Heart left ventricle (tissue), 16 donors: ENCODE data around the gene FMO1. TPM values are rescaled to one million over a fixed set of nuclear protein-coding genes. Genes with fewer than 3 reads are reported as not detected.
"Not testable (repeated sequence)": the region's sequence is repeated elsewhere in the genome, so short reads cannot be mapped to it uniquely, and the experiment has no call there.

ENCODE experiments used
- ATAC-seq, 4 donors: fragments of 200-7000 bp; cut with Tn5 transposase; one replicate each; pipeline ENCODE4 v1.9.1; 2020 to 2022; ENCODE audit warnings: moderate library complexity in 4 of 4, mild to moderate bottlenecking in 3 of 4, moderate number of reproducible peaks in 1 of 4
- DNase-seq, 5 donors: peaks; one replicate each; pipeline ENCODE4 v3.0.0-alpha.2; 2020
- H3K27ac ChIP-seq, 12 donors: fragments of 200-600 bp; sonication (generic) in 4 of 12; one replicate each; pipeline versions ENCODE4 v1.5.0 to v1.8.0; 2016 to 2022; ENCODE audit warnings: mild to moderate bottlenecking in 2 of 12
- H3K27me3 ChIP-seq, 9 donors: fragments of 200-600 bp; sonication (generic) in 2 of 9; one replicate each; pipeline versions ENCODE4 v1.5.1 to v1.8.0; 2016 to 2022; ENCODE audit warnings: mild to moderate bottlenecking in 3 of 9
- H3K36me3 ChIP-seq, 9 donors: fragments of 200-600 bp; sonication (generic) in 2 of 9; one replicate each; pipeline versions ENCODE4 v1.5.0 to v1.8.0; 2018 to 2022; ENCODE audit warnings: mild to moderate bottlenecking in 2 of 9
- H3K4me1 ChIP-seq, 12 donors: fragments of 200-600 bp; sonication (generic) in 4 of 12; one replicate each; pipeline versions ENCODE4 v1.5.0 to v1.8.0; 2016 to 2022; ENCODE audit warnings: mild to moderate bottlenecking in 3 of 12
- H3K4me3 ChIP-seq, 12 donors: fragments of 200-600 bp; sonication (generic) in 4 of 12; one replicate each; pipeline versions ENCODE4 v1.5.0 to v1.8.0; 2017 to 2022; ENCODE audit warnings: mild to moderate bottlenecking in 9 of 12, moderate library complexity in 4 of 12
- H3K9me3 ChIP-seq, 12 donors: fragments of 200-600 bp; sonication (generic) in 4 of 12; one replicate each; pipeline versions ENCODE4 v1.5.0 to v1.8.0; 2016 to 2022; ENCODE audit warnings: mild to moderate bottlenecking in 1 of 12
- CTCF ChIP-seq, 12 donors: fragments of 200-600 bp; sonication (generic) in 4 of 12; IDR thresholded peaks; one replicate each; pipeline versions ENCODE4 v1.5.0 to v1.8.0; 2018 to 2022; ENCODE audit warnings: antibody characterized with exemption in 12 of 12, mild to moderate bottlenecking in 5 of 12
- POLR2A ChIP-seq, 2 donors: fragments of 450-650 bp; IDR thresholded peaks; one replicate each; pipeline ENCODE4 v1.6.1; 2017; ENCODE audit warnings: antibody characterized with exemption in 2 of 2, mild to moderate bottlenecking in 2 of 2, moderate library complexity in 2 of 2
- WGBS, 4 donors: extraction: QIAGEN DNeasy Blood & Tissue Kit in 2 of 4; methylation state at CpG; one replicate each; pipeline versions ENCODE4 v1.1.5 to v1.1.7; 2013 to 2018; 5-methylcytosine and 5-hydroxymethylcytosine counted together
- intact Hi-C, 10 donors: fragments of 100-400 bp; cut with DNase I; formaldehyde crosslinking; loops; one replicate each; pipeline versions ENCODE4 v1.11.1 to v1.14.2; 2022
- polyA plus RNA-seq, 2 donors: library from polyadenylated mRNA; stranded (reverse); fragments of 200-250 nt; gene quantifications; one replicate each; pipeline ENCODE4 v1.2.3, GENCODE V29; 2013
- total RNA-seq, 9 donors: library from RNA; depleted of rRNA in 2 of 9; stranded (reverse); fragments of >200 nt in 2 of 9; fragmentation: NEBNext Ultra II Directional in 3 of 9; extraction: Animal tissue kit (Norgen Biotek cat#: 25700) in 3 of 9; gene quantifications; one replicate each; pipeline versions ENCODE4 v1.1.0 to v1.2.4, GENCODE V29; 2016 to 2023
- donor health status: ischemic (EF 13 %, LVEDD 7.1; RV severe dilation, severe dysfunction).
- donor health status: healthy with polysubstance abuse.
- donor health status: DM: no; HTN: yes; CAD: no.
- donor health status: DM: no; HTN: no; CAD: no.
- donor health status: ischemic (EF 25% LVEDD 6.9; RV normal size, moderate dysfunction).
- donor health status: ischemic (EF 25% LVEDD 5.7; RV mildly dilated, moderate dysfunction).
- donor health status: healthy.
- donor health status: DM: yes; HTN: yes; CAD: no.
- donor health status: ischemic (EF 35%, LVEDD 5.7; RV mildly dilated, moderate dysfunction).
- donor health status: nonischemic (EF 11% LVEDD 7.7; RV severe dilation, severe dysfunction).
- donor health status: DM: yes; HTN: yes; CAD: no.
- donor health status: PGD.
- donor health status: ischemic (EF 29% LVEDD 5.4; RV normal size, mild dysfunction).
- donor health status: nonischemic (EF 23%, LVEDD 6.1; RV moderate dilation, normal function).

FMO1 gene
- total and polyA plus RNA-seq, 11 donors, result 0.15 to 7.0 (median 0.58) TPM; not detected in 2

GRCh38 chr1:171221665-171222591 lies 26.4 kb upstream of the FMO1 start:
- Histone ChIP-seq H3K36me3 (no peaks in the 10 kb centered on the region), H3K4me1 (peaks cover 0 to 62% (median 23%) of the 10 kb centered on the region in 12 donors), H3K27ac (peak overlapping the region; percentile 10 to 81 (median 54)), H3K4me3 (no peak overlapping the region), H3K27me3 (no peaks in the 10 kb centered on the region), H3K9me3 (no peaks in the 10 kb centered on the region)
- peak in 1 of 5 donors; percentile 54 for DNase-seq
- no peak for TF ChIP-seq POLR2A (IDR thresholded peaks at IDR 0.05)
- no peak for TF ChIP-seq CTCF (IDR thresholded peaks at IDR 0.05)
- peak in 2 of 4 donors; percentile 27 to 41 for ATAC-seq
- intact Hi-C loops, result loop anchor here in 1 of 10 donors (2.0 kb wide), 1 partner anchor 33 kb away; no protein-coding TSS in a partner anchor
- 57 to 76% (median 68%) methylated on average over 5 of the region's 5 CpGs for WGBS, 4 donors

- H3K4me1 ChIP-seq, result peaks cover 0 to 62% (median 23%) of the 10 kb centered on the region in 12 donors
- H3K27ac ChIP-seq, result peak overlapping the region in 9 of 12 donors; percentile 19 to 81 (median 61)
- H3K36me3 ChIP-seq, result no peaks in the 10 kb centered on the region
- DNase-seq, result peak in 3 of 5 donors; percentile 42 to 54 (median 43)
- intact Hi-C loops, result loop anchor here in 1 of 10 donors (2.0 kb wide), 1 partner anchor 34 kb away; no protein-coding TSS in a partner anchor
- no peaks in the 10 kb centered on the region for H3K27me3 ChIP-seq
- H3K9me3 ChIP-seq, result no peaks in the 10 kb centered on the region
- no peak for TF ChIP-seq POLR2A (IDR thresholded peaks at IDR 0.05)
- no peak for TF ChIP-seq CTCF (IDR thresholded peaks at IDR 0.05)
- H3K4me3 ChIP-seq, result no peak overlapping the region
- 60 to 73% (median 64%) methylated on average over 5 of the region's 5 CpGs for WGBS, 4 donors
- peak in 3 of 4 donors; percentile 70 to 76 (median 70) for ATAC-seq
These were observed 25.4 kb upstream of the FMO1 start for GRCh38 chr1:171222936-171223335.

- WGBS, 4 donors, result 88 to 94% (median 90%) methylated on average over 4 of the region's 4 CpGs
- H3K27me3 ChIP-seq, H3K9me3 ChIP-seq, DNase-seq, ATAC-seq, H3K36me3 ChIP-seq, H3K4me3 ChIP-seq, intact Hi-C loops: not testable (repeated sequence)
- peaks cover 0 to 50% (median 18%) of the 10 kb centered on the region in 12 donors for H3K4me1 ChIP-seq
- peak overlapping the region in 5 of 12 donors; percentile 0 to 75 (median 72) for H3K27ac ChIP-seq
These were observed 24.0 kb upstream of the FMO1 start for GRCh38 chr1:171224257-171224656.

- no peaks in the 10 kb centered on the region for H3K36me3 ChIP-seq
- TF ChIP-seq CTCF (IDR thresholded peaks at IDR 0.05) (peak; percentile 75 to 94 (median 82)), POLR2A (IDR thresholded peaks at IDR 0.05) (no peak)
- H3K4me3 ChIP-seq, result no peak overlapping the region
- ATAC-seq (peak in 3 of 4 donors; percentile 76 to 81 (median 78)), DNase-seq (peak in 4 of 5 donors; percentile 34 to 49 (median 40))
- 57 to 73% (median 64%) methylated on average over 1 of the region's 1 CpG for WGBS, 4 donors
- intact Hi-C loops, result loop anchor here (1.0 to 5.0 kb wide), 7 partner anchors 35 to 260 kb away; partner anchors contain the start of gene FMO2 (in 2 of the 10)
- peaks cover 0 to 25% (median 12%) of the 10 kb centered on the region in 12 donors for H3K4me1 ChIP-seq
- no peaks in the 10 kb centered on the region for H3K27me3 ChIP-seq
- no peaks in the 10 kb centered on the region for H3K9me3 ChIP-seq
- H3K27ac ChIP-seq, result no peak overlapping the region
These were observed 21.4 kb upstream of the FMO1 start for GRCh38 chr1:171226747-171227370.
